Calu3 (cell line): ENCODE data around the gene PIK3CA. TPM values are rescaled to one million over a fixed set of nuclear protein-coding genes. Genes with fewer than 3 reads are reported as not detected.

Source experiments
- BruUV-seq: library from RNA; stranded (reverse); fragments of 400-500 nt; replicated peaks from 2 replicates; lab custom pipeline; 2021; lab: Mats Ljungman, UMichigan
- CTCF ChIA-PET: fragments of 300-600 bp; sonication (Branson Sonifier 250); formaldehyde crosslinking; loops from one replicate; lab custom pipeline; 2022; ENCODE audit warnings: antibody characterized with exemption; lab: Charles Lee
- DNase-seq: peaks from one replicate; pipeline ENCODE4 v3.0.0; 2022
- H3K27ac Mint-ChIP-seq: one replicate; pipeline ENCODE4 v1.8.0; 2022; ENCODE audit warnings: mixed read lengths; ENCODE audit not compliant: unreplicated experiment
- H3K27me3 Mint-ChIP-seq: one replicate; pipeline ENCODE4 v1.8.0; 2022; ENCODE audit warnings: mixed read lengths; ENCODE audit not compliant: unreplicated experiment
- H3K36me3 Mint-ChIP-seq: one replicate; pipeline ENCODE4 v1.8.0; 2022; ENCODE audit warnings: mild to moderate bottlenecking, moderate library complexity, mixed read lengths; ENCODE audit not compliant: insufficient read depth, unreplicated experiment
- H3K4me1 Mint-ChIP-seq: one replicate; pipeline ENCODE4 v1.8.0; 2022; ENCODE audit warnings: mild to moderate bottlenecking, low read depth, mixed read lengths; ENCODE audit not compliant: unreplicated experiment
- H3K4me3 Mint-ChIP-seq: one replicate; pipeline ENCODE4 v1.8.0; 2022; ENCODE audit warnings: mild to moderate bottlenecking, low read depth, moderate library complexity, mixed read lengths; ENCODE audit not compliant: unreplicated experiment
- H3K9me3 Mint-ChIP-seq: one replicate; pipeline ENCODE4 v1.8.0; 2022; ENCODE audit warnings: low read depth, mixed read lengths; ENCODE audit not compliant: unreplicated experiment
- CTCF ChIP-seq: fragments of 200-600 bp; IDR thresholded peaks from one replicate; pipeline ENCODE4 v1.8.0; 2022; ENCODE audit warnings: antibody characterized with exemption; ENCODE audit not compliant: unreplicated experiment
- intact Hi-C: fragments of 100-400 bp; cut with micrococcal nuclease; formaldehyde crosslinking; loops from one replicate; pipeline ENCODE4 v1.10.0; 2022; ENCODE audit not compliant: unreplicated experiment
- total RNA-seq: library from RNA; stranded (reverse); gene quantifications from 2 replicates; pipeline ENCODE4 v1.2.3, GENCODE V29; 2022

Gene PIK3CA
- total RNA-seq, 1 experiment from 2014 or later, result 28.8 TPM

GRCh38 chr3:179278932-179279693 is 131.0 kb downstream of the PIK3CA start:
- intact Hi-C loops, result no loop called here
- CTCF ChIA-PET, result interaction anchor here (0.6 kb wide), 1 partner anchor 219 kb away, joined by 4 read pairs; no protein-coding TSS in a partner anchor
- DNase-seq, result no peak
- no peaks in the 10 kb centered on the region for H3K27me3 Mint-ChIP-seq
- no peaks in the 10 kb centered on the region for H3K36me3 Mint-ChIP-seq
- no peaks in the 10 kb centered on the region for H3K9me3 Mint-ChIP-seq
- no peak overlapping the region for H3K4me3 Mint-ChIP-seq
- BruUV-seq, result no TSS peak
- no peak for TF ChIP-seq CTCF
- H3K27ac Mint-ChIP-seq, result no peak overlapping the region
- no peaks in the 10 kb centered on the region for H3K4me1 Mint-ChIP-seq

GRCh38 chr3:179279837-179280236 is 131.7 kb downstream of the PIK3CA start:
- Mint-ChIP-seq H3K4me3 (no peak overlapping the region), H3K36me3 (no peaks in the 10 kb centered on the region), H3K27ac (no peak overlapping the region), H3K4me1 (no peaks in the 10 kb centered on the region), H3K27me3 (no peaks in the 10 kb centered on the region), H3K9me3 (no peaks in the 10 kb centered on the region)
- no peak for DNase-seq
- intact Hi-C loops, result no loop called here
- no peak for TF ChIP-seq CTCF
- no TSS peak for BruUV-seq
- CTCF ChIA-PET, result no interaction called here

GRCh38 chr3:179281825-179282224 is 133.7 kb downstream of the PIK3CA start:
- intact Hi-C loops, result no loop called here
- TF ChIP-seq CTCF, result no peak
- Mint-ChIP-seq H3K4me3 (no peak overlapping the region), H3K9me3 (no peaks in the 10 kb centered on the region), H3K4me1 (no peaks in the 10 kb centered on the region), H3K27ac (no peak overlapping the region), H3K27me3 (no peaks in the 10 kb centered on the region), H3K36me3 (no peaks in the 10 kb centered on the region)
- CTCF ChIA-PET, result interaction anchor here (0.6 kb wide), 1 partner anchor 1645 kb away, joined by 3 read pairs; no protein-coding TSS in a partner anchor
- no peak for DNase-seq
- BruUV-seq, result no TSS peak

- Mint-ChIP-seq H3K27me3 (no peaks in the 10 kb centered on the region), H3K9me3 (no peaks in the 10 kb centered on the region), H3K27ac (no peak overlapping the region), H3K4me1 (no peaks in the 10 kb centered on the region), H3K4me3 (no peak overlapping the region), H3K36me3 (no peaks in the 10 kb centered on the region)
- CTCF ChIA-PET, result no interaction called here
- TF ChIP-seq CTCF, result no peak
- no TSS peak for BruUV-seq
- DNase-seq, result no peak
- intact Hi-C loops, result no loop called here
Measured at GRCh38 chr3:179286331-179286730, 138.2 kb downstream of the PIK3CA start.
